ENCODE results near the gene IL16. TPM values are rescaled to one million over a fixed set of nuclear protein-coding genes. Genes with fewer than 3 reads are reported as not detected.

The IL16 gene
- total RNA-seq, 3 donors from 2014 or later (not counting 1 experiment from before 2014, with no cell fraction given): 98.1 to 153 (median 114) TPM

- Mint-ChIP-seq H3K4me3 (no peak overlapping the region), H3K4me1 (no peaks in the 10 kb centered on the region), H3K27me3 (ENCODE audit: low read depth in 2 of 2) (peaks cover 5 to 14% of the 10 kb centered on the region in 2 donors), H3K9me3 (no peaks in the 10 kb centered on the region), H3K27ac (no peak overlapping the region), H3K36me3 (no peaks in the 10 kb centered on the region)
- TF ChIP-seq, protein P1, sequence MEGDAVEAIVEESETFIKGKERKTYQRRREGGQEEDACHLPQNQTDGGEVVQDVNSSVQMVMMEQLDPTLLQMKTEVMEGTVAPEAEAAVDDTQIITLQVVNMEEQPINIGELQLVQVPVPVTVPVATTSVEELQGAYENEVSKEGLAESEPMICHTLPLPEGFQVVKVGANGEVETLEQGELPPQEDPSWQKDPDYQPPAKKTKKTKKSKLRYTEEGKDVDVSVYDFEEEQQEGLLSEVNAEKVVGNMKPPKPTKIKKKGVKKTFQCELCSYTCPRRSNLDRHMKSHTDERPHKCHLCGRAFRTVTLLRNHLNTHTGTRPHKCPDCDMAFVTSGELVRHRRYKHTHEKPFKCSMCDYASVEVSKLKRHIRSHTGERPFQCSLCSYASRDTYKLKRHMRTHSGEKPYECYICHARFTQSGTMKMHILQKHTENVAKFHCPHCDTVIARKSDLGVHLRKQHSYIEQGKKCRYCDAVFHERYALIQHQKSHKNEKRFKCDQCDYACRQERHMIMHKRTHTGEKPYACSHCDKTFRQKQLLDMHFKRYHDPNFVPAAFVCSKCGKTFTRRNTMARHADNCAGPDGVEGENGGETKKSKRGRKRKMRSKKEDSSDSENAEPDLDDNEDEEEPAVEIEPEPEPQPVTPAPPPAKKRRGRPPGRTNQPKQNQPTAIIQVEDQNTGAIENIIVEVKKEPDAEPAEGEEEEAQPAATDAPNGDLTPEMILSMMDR (IDR thresholded peaks at IDR 0.05): no peak
- WGBS (ENCODE audit: insufficient coverage): 87% methylated on average over 6 of the region's 6 CpGs
- no peak for DNase-seq
- ATAC-seq: no peak
- Histone ChIP-seq H3K9me3 (ENCODE audit: control insufficient read depth, insufficient read depth, low read length) (no peaks in the 10 kb centered on the region), H3K4me1 (ENCODE audit: control insufficient read depth, insufficient read depth, low read length) (no peaks in the 10 kb centered on the region), H3K27me3 (ENCODE audit: control insufficient read depth, insufficient read depth, low read length) (no peaks in the 10 kb centered on the region), H3K27ac (ENCODE audit: low read length) (no peak overlapping the region), H3K4me3 (ENCODE audit: low read length) (no peak overlapping the region), H3K36me3 (ENCODE audit: control insufficient read depth, insufficient read depth, low read length) (no peaks in the 10 kb centered on the region)
- intact Hi-C loops (cut with micrococcal nuclease): no loop called here
Measured at GRCh38 chr15:81358248-81358647, 161.6 kb downstream of the IL16 start.

DNA sequence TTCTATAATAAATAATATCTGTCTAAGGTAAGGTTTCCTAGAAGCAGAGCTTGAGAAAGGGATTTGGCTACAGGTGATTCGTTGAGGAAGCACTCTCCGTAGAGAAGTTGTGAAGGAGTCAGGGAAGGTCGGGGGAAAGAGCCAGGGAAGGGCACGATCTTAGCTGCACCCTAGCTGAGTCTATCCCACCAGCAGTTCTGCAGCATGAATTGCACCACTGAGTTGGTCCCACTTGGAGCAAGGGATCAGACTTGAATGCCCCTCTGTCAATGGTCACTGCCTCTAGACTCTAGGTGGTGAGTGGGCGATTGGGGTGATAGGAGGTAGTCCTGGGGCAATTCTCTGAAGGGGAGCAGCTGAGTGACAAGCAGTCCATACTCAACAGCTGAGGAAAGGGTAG lies 163.8 kb downstream of the IL16 start:
- intact Hi-C loops (cut with micrococcal nuclease): no loop called here
- Mint-ChIP-seq H3K27ac (no peak overlapping the region), H3K4me1 (no peaks in the 10 kb centered on the region), H3K4me3 (no peak overlapping the region), H3K9me3 (no peaks in the 10 kb centered on the region), H3K36me3 (no peaks in the 10 kb centered on the region), H3K27me3 (ENCODE audit: low read depth in 2 of 2) (peaks cover 5 to 14% of the 10 kb centered on the region in 2 donors)
- Histone ChIP-seq H3K36me3 (ENCODE audit: control insufficient read depth, insufficient read depth, low read length) (no peaks in the 10 kb centered on the region), H3K9me3 (ENCODE audit: control insufficient read depth, insufficient read depth, low read length) (no peaks in the 10 kb centered on the region), H3K4me1 (ENCODE audit: control insufficient read depth, insufficient read depth, low read length) (no peaks in the 10 kb centered on the region), H3K27me3 (ENCODE audit: control insufficient read depth, insufficient read depth, low read length) (no peaks in the 10 kb centered on the region), H3K27ac (ENCODE audit: low read length) (no peak overlapping the region), H3K4me3 (ENCODE audit: low read length) (no peak overlapping the region)
- TF ChIP-seq, protein P1 (IDR thresholded peaks at IDR 0.05): no peak
- DNase-seq (no peak), ATAC-seq (no peak)
- WGBS (ENCODE audit: insufficient coverage): 91% methylated on average over 5 of the region's 5 CpGs

DNA sequence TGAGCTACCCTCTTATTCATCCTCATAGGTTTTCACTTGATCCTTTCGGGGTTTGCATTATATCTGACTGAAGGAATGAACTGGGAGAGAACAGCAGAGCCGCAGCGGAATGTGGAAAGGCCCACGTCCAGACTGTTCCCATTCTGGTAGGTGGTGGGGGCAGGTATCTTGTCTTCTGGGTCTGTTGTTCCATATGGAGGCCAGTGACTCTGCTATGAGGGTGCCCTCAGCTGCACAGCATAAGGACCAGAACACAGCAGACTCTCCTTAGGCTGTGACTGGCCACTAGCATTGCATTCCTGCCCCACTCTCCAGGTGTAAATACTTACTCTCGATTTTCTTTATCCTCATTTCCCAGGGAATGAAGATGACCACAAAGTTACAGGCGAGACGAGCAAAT lies 165.2 kb downstream of the IL16 start:
- intact Hi-C loops (cut with micrococcal nuclease): no loop called here
- no peak for ATAC-seq
- no peaks in the 10 kb centered on the region for H3K27me3 ChIP-seq (ENCODE audit: control insufficient read depth, insufficient read depth, low read length)
- H3K4me3 ChIP-seq (ENCODE audit: low read length): no peak overlapping the region
- H3K9me3 Mint-ChIP-seq: no peaks in the 10 kb centered on the region
- H3K27ac ChIP-seq (ENCODE audit: low read length): no peak overlapping the region
- H3K36me3 Mint-ChIP-seq: no peaks in the 10 kb centered on the region
- peaks cover 5 to 14% of the 10 kb centered on the region in 2 donors for H3K27me3 Mint-ChIP-seq (ENCODE audit: low read depth in 2 of 2)
- DNase-seq: no peak
- WGBS (ENCODE audit: insufficient coverage): 91% methylated on average over 7 of the region's 7 CpGs
- no peaks in the 10 kb centered on the region for H3K4me1 ChIP-seq (ENCODE audit: control insufficient read depth, insufficient read depth, low read length)
- no peak overlapping the region for H3K4me3 Mint-ChIP-seq
- H3K4me1 Mint-ChIP-seq: no peaks in the 10 kb centered on the region
- no peak overlapping the region for H3K27ac Mint-ChIP-seq
- TF ChIP-seq, protein P1 (IDR thresholded peaks at IDR 0.05): no peak
- no peaks in the 10 kb centered on the region for H3K9me3 ChIP-seq (ENCODE audit: control insufficient read depth, insufficient read depth, low read length)
- H3K36me3 ChIP-seq (ENCODE audit: control insufficient read depth, insufficient read depth, low read length): no peaks in the 10 kb centered on the region

DNA sequence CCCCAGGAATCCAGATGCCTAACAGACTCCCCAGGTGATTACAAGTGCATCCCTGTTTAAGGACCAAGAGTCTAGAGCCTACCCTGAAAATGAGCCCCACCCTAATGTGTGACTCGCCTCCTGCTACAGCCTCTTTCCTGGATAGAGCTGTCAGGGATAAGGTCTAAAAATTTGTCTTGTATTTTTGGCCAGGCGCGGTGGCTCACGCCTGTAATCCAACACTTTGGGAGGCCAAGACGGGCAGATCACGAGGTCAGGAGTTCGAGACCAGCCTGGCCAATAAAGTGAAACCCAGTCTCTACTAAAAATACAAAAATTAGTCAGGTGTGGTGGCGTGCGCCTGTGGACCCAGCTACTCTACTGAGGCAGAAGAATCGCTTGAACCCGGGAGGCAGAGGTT lies 166.1 kb downstream of the IL16 start:
- no peaks in the 10 kb centered on the region for H3K9me3 Mint-ChIP-seq
- WGBS (ENCODE audit: insufficient coverage): 86% methylated on average over 11 of the region's 11 CpGs
- H3K4me3 Mint-ChIP-seq: no peak overlapping the region
- DNase-seq (no peak), ATAC-seq (no peak)
- Histone ChIP-seq H3K27ac (ENCODE audit: low read length) (no peak overlapping the region), H3K27me3 (ENCODE audit: control insufficient read depth, insufficient read depth, low read length) (no peaks in the 10 kb centered on the region), H3K36me3 (ENCODE audit: control insufficient read depth, insufficient read depth, low read length) (no peaks in the 10 kb centered on the region), H3K4me1 (ENCODE audit: control insufficient read depth, insufficient read depth, low read length) (no peaks in the 10 kb centered on the region), H3K9me3 (ENCODE audit: control insufficient read depth, insufficient read depth, low read length) (no peaks in the 10 kb centered on the region), H3K4me3 (ENCODE audit: low read length) (no peak overlapping the region)
- peaks cover 5 to 14% of the 10 kb centered on the region in 2 donors for H3K27me3 Mint-ChIP-seq (ENCODE audit: low read depth in 2 of 2)
- TF ChIP-seq, protein P1 (IDR thresholded peaks at IDR 0.05): no peak
- H3K36me3 Mint-ChIP-seq: no peaks in the 10 kb centered on the region
- intact Hi-C loops (cut with micrococcal nuclease): no loop called here
- no peak overlapping the region for H3K27ac Mint-ChIP-seq
- no peaks in the 10 kb centered on the region for H3K4me1 Mint-ChIP-seq

Data from natural killer cell (primary cell).